HCT116 (cell line): ENCODE measurements around the gene SPHK1. TPM values are rescaled to one million over a fixed set of nuclear protein-coding genes. Genes with fewer than 3 reads are reported as not detected.

Experiments
- ATAC-seq: fragments of 200-7000 bp; cut with Tn5 transposase; 2 replicates; pipeline ENCODE4 v1.9.1; 2020; ENCODE audit warnings: mild to moderate bottlenecking, moderate library complexity
- BruUV-seq: library from RNA; stranded (reverse); fragments of 400-500 nt; replicated peaks from 2 replicates; lab custom pipeline; 2021; lab: Mats Ljungman, UMichigan
- CTCF ChIA-PET: fragments of 300-600 bp; sonication (Branson Sonifier 250); formaldehyde crosslinking; loops from one replicate; lab custom pipeline; 2021; ENCODE audit warnings: antibody characterized with exemption; lab: Charles Lee
- POLR2A ChIA-PET: fragments of 300-600, 350-600 bp; sonication (Branson Sonifier 250); formaldehyde crosslinking; loops from one replicate; lab custom pipeline; 2021; ENCODE audit warnings: antibody characterized with exemption; lab: Charles Lee
- RAD21 ChIA-PET, 2 experiments: fragments of 300-600 bp; sonication (Branson Sonifier 250); formaldehyde crosslinking; loops; one replicate each; lab custom pipeline; 2023; ENCODE audit warnings: low total read pairs in 2 of 2; ENCODE audit not compliant: uncharacterized antibody in 2 of 2, unreplicated experiment in 2 of 2, low non-redundant PET in 1 of 2; lab: Charles Lee
- DNase-seq: peaks from one replicate; pipeline ENCODE4 v3.0.0-alpha.2; 2010; ENCODE audit warnings: low read depth, low spot score
- H2AFZ ChIP-seq: fragments of 200-600 bp; shearing (Covaris generic), sonication (generic); 2 replicates; pipeline ENCODE4 v1.6.1; 2017; ENCODE audit warnings: low read depth, mixed run types, mixed read lengths, antibody characterized with exemption, low read length; ENCODE audit not compliant: poor library complexity, severe bottlenecking
- H3K27ac ChIP-seq: 2 replicates; pipeline ENCODE4 v1.5.1; 2012; ENCODE audit warnings: low read depth, low read length
- H3K27me3 ChIP-seq: fragments of 200-600 bp; sonication (generic); 2 replicates; pipeline ENCODE4 v1.6.1; 2016; ENCODE audit warnings: mixed run types, low read length, mixed read lengths; ENCODE audit not compliant: insufficient read depth
- H3K36me3 ChIP-seq, 2 experiments: fragments of 200-500 bp in 1 of 2; fragments of 200-600 bp in 1 of 2; sonication (Bioruptor generic) in 1 of 2; sonication (generic) in 1 of 2; 2 replicates each; pipeline versions ENCODE4 v1.5.1 to v1.6.1; 2014 to 2016; ENCODE audit warnings: low read length in 2 of 2, inconsistent platforms in 1 of 2, mixed read lengths in 1 of 2, mixed run types in 1 of 2; ENCODE audit not compliant: insufficient read depth in 2 of 2, control insufficient read depth in 1 of 2
- H3K4me1 ChIP-seq, 2 experiments: fragments of 200-600 bp in 1 of 2; sonication (generic) in 1 of 2; 2 replicates each; pipeline versions ENCODE4 v1.5.1 to v1.6.1; 2012 to 2017; ENCODE audit warnings: low read length in 2 of 2, inconsistent platforms in 1 of 2, mild to moderate bottlenecking in 1 of 2, mixed read lengths in 1 of 2, mixed run types in 1 of 2, moderate library complexity in 1 of 2; ENCODE audit not compliant: insufficient read depth in 2 of 2, control insufficient read depth in 1 of 2
- H3K4me2 ChIP-seq: fragments of 200-600 bp; sonication (generic); 2 replicates; pipeline ENCODE4 v1.6.1; 2017; ENCODE audit warnings: mixed run types, low read length, mixed read lengths
- H3K4me3 ChIP-seq, 2 experiments: fragments of 200-600 bp in 1 of 2; sonication (generic) in 1 of 2; replicated peaks in 1 of 2; 2 replicates each; pipeline ENCODE4 v1.5.1; 2011 to 2016; ENCODE audit warnings: low read length in 2 of 2, control low read depth in 1 of 2, low read depth in 1 of 2, mild to moderate bottlenecking in 1 of 2, mixed read lengths in 1 of 2, mixed run types in 1 of 2
- H3K79me2 ChIP-seq: fragments of 200-600 bp; sonication (generic); 2 replicates; pipeline ENCODE4 v1.6.1; 2017; ENCODE audit warnings: mild to moderate bottlenecking, mixed run types, low read length, moderate library complexity, mixed read lengths; ENCODE audit not compliant: insufficient read depth
- H3K9ac ChIP-seq: fragments of 200-600 bp; sonication (generic); 2 replicates; pipeline ENCODE4 v1.6.1; 2016; ENCODE audit warnings: low read length, mixed read lengths
- H3K9me2 ChIP-seq: fragments of 200-600 bp; sonication (generic), shearing (Covaris generic); 2 replicates; pipeline ENCODE4 v1.6.1; 2017; ENCODE audit warnings: mixed run types, mild to moderate bottlenecking, moderate library complexity; ENCODE audit not compliant: insufficient read depth
- H3K9me3 ChIP-seq, 2 experiments: fragments of 200-500 bp in 1 of 2; fragments of 200-600 bp in 1 of 2; sonication (Bioruptor generic) in 1 of 2; sonication (generic) in 1 of 2; 2 replicates each; pipeline ENCODE4 v1.6.1; 2014 to 2017; ENCODE audit warnings: low read length in 2 of 2, mixed read lengths in 2 of 2, inconsistent platforms in 1 of 2, low read depth in 1 of 2, mild to moderate bottlenecking in 1 of 2, mixed run types in 1 of 2, moderate library complexity in 1 of 2; ENCODE audit not compliant: control insufficient read depth in 1 of 2, insufficient read depth in 1 of 2
- H4K20me1 ChIP-seq: fragments of 200-600 bp; sonication (generic), shearing (Covaris generic); 2 replicates; pipeline ENCODE4 v1.6.1; 2017; ENCODE audit warnings: mixed run types, mild to moderate bottlenecking, moderate library complexity; ENCODE audit not compliant: insufficient read depth
- CBX3 ChIP-seq: IDR thresholded peaks from 2 replicates; pipeline ENCODE4 v1.6.1; 2012; ENCODE audit warnings: low read depth
- CEBPB ChIP-seq: IDR thresholded peaks from 2 replicates; pipeline ENCODE4 v1.6.1; 2012; ENCODE audit warnings: low read depth
- EGR1 ChIP-seq: IDR thresholded peaks from 2 replicates; pipeline ENCODE4 v1.6.1; 2012; ENCODE audit warnings: low read depth
- ELF1 ChIP-seq: IDR thresholded peaks from 2 replicates; pipeline ENCODE4 v1.6.1; 2012; ENCODE audit warnings: low read depth, borderline replicate concordance
- EZH2 ChIP-seq: fragments of 200-600 bp; sonication (generic); IDR thresholded peaks from 2 replicates; pipeline ENCODE4 v1.6.1; 2017; ENCODE audit warnings: antibody characterized with exemption, mixed run types
- EZH2phosphoT487 ChIP-seq: fragments of 200-600 bp; IDR thresholded peaks from 2 replicates; pipeline ENCODE4 v1.6.1; 2018; ENCODE audit warnings: antibody characterized with exemption, borderline replicate concordance
- FOSL1 ChIP-seq: IDR thresholded peaks from 2 replicates; pipeline ENCODE4 v1.6.1; 2012; ENCODE audit warnings: low read depth
- JUND ChIP-seq: IDR thresholded peaks from 2 replicates; pipeline ENCODE4 v1.6.1; 2012
- POLR2AphosphoS5 ChIP-seq: IDR thresholded peaks from 2 replicates; pipeline ENCODE4 v1.6.1; 2011; ENCODE audit warnings: mild to moderate bottlenecking, low read depth, low read length, moderate library complexity
- RAD21 ChIP-seq: IDR thresholded peaks from 2 replicates; pipeline ENCODE4 v1.6.1; 2012; ENCODE audit warnings: low read depth, mild to moderate bottlenecking
- SIN3A ChIP-seq: IDR thresholded peaks from 2 replicates; pipeline ENCODE4 v1.6.1; 2012; ENCODE audit warnings: low read depth
- SRF ChIP-seq: IDR thresholded peaks from 2 replicates; pipeline ENCODE4 v1.6.1; 2012; ENCODE audit warnings: low read depth
- TCF7L2 ChIP-seq: IDR thresholded peaks from 2 replicates; pipeline ENCODE4 v1.7.0; 2011; ENCODE audit warnings: borderline replicate concordance, inconsistent platforms; ENCODE audit not compliant: insufficient read depth, insufficient read length; ENCODE audit errors: extremely low read depth
- ZBTB33 ChIP-seq: IDR thresholded peaks from 2 replicates; pipeline ENCODE4 v1.6.1; 2011; ENCODE audit warnings: mild to moderate bottlenecking, low read length, moderate library complexity; ENCODE audit not compliant: insufficient replicate concordance; ENCODE audit errors: extremely low read depth
- ZFX ChIP-seq: fragments of 450-650 bp; IDR thresholded peaks from 2 replicates; pipeline ENCODE4 v1.6.1; 2017
- ZNF274 ChIP-seq: fragments of 200-500 bp; sonication (Bioruptor generic); IDR thresholded peaks from 2 replicates; pipeline ENCODE4 v1.6.1; 2014; ENCODE audit warnings: mild to moderate bottlenecking, low read depth, low read length, inconsistent platforms
- intact Hi-C: fragments of 100-400 bp; cut with micrococcal nuclease; formaldehyde crosslinking; loops from 2 replicates; pipeline ENCODE4 v1.10.0; 2022
- total RNA-seq: library from RNA; stranded (reverse); gene quantifications from one replicate; pipeline ENCODE4 v1.2.1, GENCODE V29; 2021; ENCODE audit not compliant: unreplicated experiment
- TF ChIP-seq, protein P1 (sequence below), 3 experiments: fragments of 200-600 bp in 1 of 3; sonication (generic) in 1 of 3; IDR thresholded peaks in 2 of 3; conservative IDR thresholded peaks in 1 of 3; 2 replicates each; pipeline ENCODE4 v1.5.1; 2012 to 2017; ENCODE audit warnings: low read depth in 2 of 3, low read length in 2 of 3, antibody characterized with exemption in 1 of 3, borderline replicate concordance in 1 of 3, control low read depth in 1 of 3, mild to moderate bottlenecking in 1 of 3, mixed read lengths in 1 of 3, mixed run types in 1 of 3, moderate library complexity in 1 of 3; ENCODE audit not compliant: insufficient read depth in 1 of 3
- TF ChIP-seq, protein P2 (sequence below): IDR thresholded peaks from 2 replicates; pipeline ENCODE4 v1.6.1; 2012
- TF ChIP-seq, protein P3 (sequence below): IDR thresholded peaks from 2 replicates; pipeline ENCODE4 v1.6.1; 2012; ENCODE audit warnings: low read depth

SPHK1 gene
- total RNA-seq, 1 experiment from 2014 or later = 4.6 TPM

GRCh38 chr17:76395980-76396379 lies 11.6 kb downstream of the SPHK1 start:
- Histone ChIP-seq H3K9me3 (no peaks in the 10 kb centered on the region), H3K9ac (no peak overlapping the region), H3K4me1 (no peaks in the 10 kb centered on the region), H3K27ac (no peak overlapping the region), H3K36me3 (peaks cover 51 to 52% of the 10 kb centered on the region in 2 experiments; a peak in 3 of 4 replicates), H3K4me3 (no peak overlapping the region), H3K79me2 (no peaks in the 10 kb centered on the region), H3K9me2 (no peaks in the 10 kb centered on the region), H3K27me3 (no peaks in the 10 kb centered on the region), H4K20me1 (peaks cover 4% of the 10 kb centered on the region; the same call in 1 of the 2 replicates), H2AFZ (no peak overlapping the region), H3K4me2 (no peak overlapping the region)
- ChIA-PET CTCF (interaction anchor here (1.1 to 3.9 kb wide), 2 partner anchors 11 to 30 kb away, joined by 4 to 37 read pairs; partner anchors contain the start of gene SPHK1), RAD21 (interaction anchor here in 1 of 2 experiments (0.6 kb wide), 1 partner anchor 110 kb away, joined by 3 read pairs; no protein-coding TSS in a partner anchor), POLR2A (no interaction called here)
- no TSS peak for BruUV-seq
- no peak for DNase-seq
- TF ChIP-seq SIN3A (no peak), CEBPB (no peak), TCF7L2 (no peak), RAD21 (no peak), POLR2AphosphoS5 (no peak), EGR1 (no peak), ZBTB33 (no peak), FOSL1 (no peak), CBX3 (no peak), JUND (no peak), ZNF274 (no peak), ELF1 (no peak), EZH2phosphoT487 (no peak), ZFX (no peak), SRF (no peak), EZH2 (no peak)
- TF ChIP-seq, protein P1, sequence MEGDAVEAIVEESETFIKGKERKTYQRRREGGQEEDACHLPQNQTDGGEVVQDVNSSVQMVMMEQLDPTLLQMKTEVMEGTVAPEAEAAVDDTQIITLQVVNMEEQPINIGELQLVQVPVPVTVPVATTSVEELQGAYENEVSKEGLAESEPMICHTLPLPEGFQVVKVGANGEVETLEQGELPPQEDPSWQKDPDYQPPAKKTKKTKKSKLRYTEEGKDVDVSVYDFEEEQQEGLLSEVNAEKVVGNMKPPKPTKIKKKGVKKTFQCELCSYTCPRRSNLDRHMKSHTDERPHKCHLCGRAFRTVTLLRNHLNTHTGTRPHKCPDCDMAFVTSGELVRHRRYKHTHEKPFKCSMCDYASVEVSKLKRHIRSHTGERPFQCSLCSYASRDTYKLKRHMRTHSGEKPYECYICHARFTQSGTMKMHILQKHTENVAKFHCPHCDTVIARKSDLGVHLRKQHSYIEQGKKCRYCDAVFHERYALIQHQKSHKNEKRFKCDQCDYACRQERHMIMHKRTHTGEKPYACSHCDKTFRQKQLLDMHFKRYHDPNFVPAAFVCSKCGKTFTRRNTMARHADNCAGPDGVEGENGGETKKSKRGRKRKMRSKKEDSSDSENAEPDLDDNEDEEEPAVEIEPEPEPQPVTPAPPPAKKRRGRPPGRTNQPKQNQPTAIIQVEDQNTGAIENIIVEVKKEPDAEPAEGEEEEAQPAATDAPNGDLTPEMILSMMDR (IDR thresholded peaks at IDR 0.05 in 2 of 3, conservative IDR thresholded peaks at IDR 0.05 in 1 of 3; ENCODE audit: borderline replicate concordance in 1 of 3, insufficient read depth in 1 of 3, low read depth in 2 of 3, low read length in 2 of 3) = no peak
- TF ChIP-seq, protein P2, sequence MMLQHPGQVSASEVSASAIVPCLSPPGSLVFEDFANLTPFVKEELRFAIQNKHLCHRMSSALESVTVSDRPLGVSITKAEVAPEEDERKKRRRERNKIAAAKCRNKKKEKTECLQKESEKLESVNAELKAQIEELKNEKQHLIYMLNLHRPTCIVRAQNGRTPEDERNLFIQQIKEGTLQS = no peak
- TF ChIP-seq, protein P3, sequence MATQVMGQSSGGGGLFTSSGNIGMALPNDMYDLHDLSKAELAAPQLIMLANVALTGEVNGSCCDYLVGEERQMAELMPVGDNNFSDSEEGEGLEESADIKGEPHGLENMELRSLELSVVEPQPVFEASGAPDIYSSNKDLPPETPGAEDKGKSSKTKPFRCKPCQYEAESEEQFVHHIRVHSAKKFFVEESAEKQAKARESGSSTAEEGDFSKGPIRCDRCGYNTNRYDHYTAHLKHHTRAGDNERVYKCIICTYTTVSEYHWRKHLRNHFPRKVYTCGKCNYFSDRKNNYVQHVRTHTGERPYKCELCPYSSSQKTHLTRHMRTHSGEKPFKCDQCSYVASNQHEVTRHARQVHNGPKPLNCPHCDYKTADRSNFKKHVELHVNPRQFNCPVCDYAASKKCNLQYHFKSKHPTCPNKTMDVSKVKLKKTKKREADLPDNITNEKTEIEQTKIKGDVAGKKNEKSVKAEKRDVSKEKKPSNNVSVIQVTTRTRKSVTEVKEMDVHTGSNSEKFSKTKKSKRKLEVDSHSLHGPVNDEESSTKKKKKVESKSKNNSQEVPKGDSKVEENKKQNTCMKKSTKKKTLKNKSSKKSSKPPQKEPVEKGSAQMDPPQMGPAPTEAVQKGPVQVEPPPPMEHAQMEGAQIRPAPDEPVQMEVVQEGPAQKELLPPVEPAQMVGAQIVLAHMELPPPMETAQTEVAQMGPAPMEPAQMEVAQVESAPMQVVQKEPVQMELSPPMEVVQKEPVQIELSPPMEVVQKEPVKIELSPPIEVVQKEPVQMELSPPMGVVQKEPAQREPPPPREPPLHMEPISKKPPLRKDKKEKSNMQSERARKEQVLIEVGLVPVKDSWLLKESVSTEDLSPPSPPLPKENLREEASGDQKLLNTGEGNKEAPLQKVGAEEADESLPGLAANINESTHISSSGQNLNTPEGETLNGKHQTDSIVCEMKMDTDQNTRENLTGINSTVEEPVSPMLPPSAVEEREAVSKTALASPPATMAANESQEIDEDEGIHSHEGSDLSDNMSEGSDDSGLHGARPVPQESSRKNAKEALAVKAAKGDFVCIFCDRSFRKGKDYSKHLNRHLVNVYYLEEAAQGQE = no peak
- intact Hi-C loops = no loop called here
- no peak for ATAC-seq
